Memory B cell (primary cell): ENCODE data around the gene NCMAP.

Source experiments
- ATAC-seq: fragments of 150-1000 bp; cut with Tn5 transposase; 2 replicates; pipeline ENCODE4 v1.10.0; 2021; ENCODE audit warnings: low read depth, mild to moderate bottlenecking, moderate library complexity
- DNase-seq, 2 donors: peaks; one replicate each; pipeline ENCODE4 v3.0.0; 2022; ENCODE audit warnings: low spot score in 2 of 2
- H3K27ac Mint-ChIP-seq: one replicate; pipeline ENCODE4 v1.8.0; 2022; ENCODE audit warnings: mild to moderate bottlenecking, moderate library complexity, mixed read lengths
- H3K27me3 Mint-ChIP-seq: one replicate; pipeline ENCODE4 v1.8.0; 2022; ENCODE audit warnings: mixed read lengths
- H3K36me3 Mint-ChIP-seq: one replicate; pipeline ENCODE4 v1.8.0; 2022; ENCODE audit warnings: mild to moderate bottlenecking, mixed read lengths
- H3K4me1 Mint-ChIP-seq: one replicate; pipeline ENCODE4 v1.8.0; 2022; ENCODE audit warnings: mixed read lengths
- H3K4me3 Mint-ChIP-seq: one replicate; pipeline ENCODE4 v1.8.0; 2022; ENCODE audit warnings: mild to moderate bottlenecking, moderate library complexity, mixed read lengths
- H3K9me3 Mint-ChIP-seq: one replicate; pipeline ENCODE4 v1.8.0; 2022; ENCODE audit warnings: mixed read lengths

The NCMAP gene

GRCh38 chr1:24640288-24640687 is 84.4 kb downstream of the NCMAP start:
- Mint-ChIP-seq H3K27me3 (peaks cover 1% of the 10 kb centered on the region), H3K36me3 (no peaks in the 10 kb centered on the region), H3K27ac (no peak overlapping the region), H3K4me3 (no peak overlapping the region), H3K4me1 (peaks cover 18% of the 10 kb centered on the region), H3K9me3 (no peaks in the 10 kb centered on the region)
- DNase-seq (no peak), ATAC-seq (no peak)

- ATAC-seq = no peak
These were observed 85.8 kb downstream of the NCMAP start for GRCh38 chr1:24641646-24642151.

GRCh38 chr1:24642481-24643362 is 86.8 kb downstream of the NCMAP start, which contains the start of gene SRRM1:
Gene SRRM1, plus strand, starts transcription at chr1:24643302. Its CDS starts 25 bp downstream, at chr1:24643327.
- Mint-ChIP-seq H3K4me1 (peaks cover 18% of the 10 kb centered on the region), H3K4me3 (peak within 1 kb of the TSS; percentile 93), H3K36me3 (peaks cover 7% of the 10 kb centered on the region), H3K27ac (peak within 1 kb of the TSS; percentile 98), H3K9me3 (no peaks in the 10 kb centered on the region), H3K27me3 (no peaks in the 10 kb centered on the region)
- ATAC-seq (peak; percentile 84), DNase-seq (peak; percentile 88 to 95)

More at GRCh38 chr1:24641646-24642151, 85.8 kb downstream of the NCMAP start:
- Mint-ChIP-seq H3K9me3 (no peaks in the 10 kb centered on the region), H3K27me3 (no peaks in the 10 kb centered on the region), H3K36me3 (peaks cover 3% of the 10 kb centered on the region), H3K27ac (peak overlapping the region; percentile 98), H3K4me1 (peaks cover 18% of the 10 kb centered on the region), H3K4me3 (peak overlapping the region; percentile 81)
- peak; percentile 11 to 31 for DNase-seq

- H3K4me3 Mint-ChIP-seq = peak overlapping the region; percentile 93
- no peaks in the 10 kb centered on the region for H3K9me3 Mint-ChIP-seq
- peak overlapping the region; percentile 98 for H3K27ac Mint-ChIP-seq
- ATAC-seq = peak; percentile 7
- DNase-seq = peak; percentile 49 to 58
- peaks cover 18% of the 10 kb centered on the region for H3K4me1 Mint-ChIP-seq
- no peaks in the 10 kb centered on the region for H3K27me3 Mint-ChIP-seq
- H3K36me3 Mint-ChIP-seq = peaks cover 7% of the 10 kb centered on the region
These were observed 87.6 kb downstream of the NCMAP start for GRCh38 chr1:24643363-24644099.

GRCh38 chr1:24644100-24644384 is 88.2 kb downstream of the NCMAP start:
- Mint-ChIP-seq H3K4me3 (peak overlapping the region; percentile 93), H3K9me3 (no peaks in the 10 kb centered on the region), H3K4me1 (peaks cover 18% of the 10 kb centered on the region), H3K27me3 (no peaks in the 10 kb centered on the region), H3K27ac (peak overlapping the region; percentile 98), H3K36me3 (peaks cover 10% of the 10 kb centered on the region)
- ATAC-seq (no peak), DNase-seq (no peak)

- Mint-ChIP-seq H3K36me3 (peaks cover 38% of the 10 kb centered on the region), H3K27ac (no peak overlapping the region), H3K27me3 (no peaks in the 10 kb centered on the region), H3K4me1 (peaks cover 12% of the 10 kb centered on the region), H3K4me3 (no peak overlapping the region), H3K9me3 (no peaks in the 10 kb centered on the region)
- no peak for DNase-seq
- no peak for ATAC-seq
These were observed 93.0 kb downstream of the NCMAP start for GRCh38 chr1:24648919-24649318.

- DNase-seq = no peak
- H3K27me3 Mint-ChIP-seq = no peaks in the 10 kb centered on the region
- no peak for ATAC-seq
- H3K27ac Mint-ChIP-seq = no peak overlapping the region
- H3K9me3 Mint-ChIP-seq = no peaks in the 10 kb centered on the region
- peaks cover 5% of the 10 kb centered on the region for H3K4me1 Mint-ChIP-seq
- peaks cover 43% of the 10 kb centered on the region for H3K36me3 Mint-ChIP-seq
- no peak overlapping the region for H3K4me3 Mint-ChIP-seq
These were observed 96.5 kb downstream of the NCMAP start for GRCh38 chr1:24652382-24652781.

- H3K4me1 Mint-ChIP-seq = peaks cover 5% of the 10 kb centered on the region
- H3K4me3 Mint-ChIP-seq = no peak overlapping the region
- no peaks in the 10 kb centered on the region for H3K27me3 Mint-ChIP-seq
- H3K9me3 Mint-ChIP-seq = no peaks in the 10 kb centered on the region
- DNase-seq = no peak
- H3K36me3 Mint-ChIP-seq = peaks cover 45% of the 10 kb centered on the region
- no peak overlapping the region for H3K27ac Mint-ChIP-seq
- ATAC-seq = no peak
These were observed 98.1 kb downstream of the NCMAP start for GRCh38 chr1:24654010-24654409.

- H3K4me3 Mint-ChIP-seq = no peak overlapping the region
- H3K27ac Mint-ChIP-seq = no peak overlapping the region
- H3K36me3 Mint-ChIP-seq = peaks cover 32% of the 10 kb centered on the region
- no peaks in the 10 kb centered on the region for H3K9me3 Mint-ChIP-seq
- H3K4me1 Mint-ChIP-seq = peaks cover 3% of the 10 kb centered on the region
- H3K27me3 Mint-ChIP-seq = no peaks in the 10 kb centered on the region
- DNase-seq (no peak), ATAC-seq (no peak)
These were observed 100.2 kb downstream of the NCMAP start for GRCh38 chr1:24656046-24656445.

GRCh38 chr1:24657781-24658180 is 101.9 kb downstream of the NCMAP start:
- H3K27ac Mint-ChIP-seq = no peak overlapping the region
- no peaks in the 10 kb centered on the region for H3K9me3 Mint-ChIP-seq
- ATAC-seq = no peak
- H3K4me3 Mint-ChIP-seq = no peak overlapping the region
- H3K4me1 Mint-ChIP-seq = peaks cover 3% of the 10 kb centered on the region
- no peaks in the 10 kb centered on the region for H3K27me3 Mint-ChIP-seq
- no peak for DNase-seq
- peaks cover 26% of the 10 kb centered on the region for H3K36me3 Mint-ChIP-seq
